ENCODE results near the gene SULT1C4. TPM values are rescaled to one million over a fixed set of nuclear protein-coding genes. Genes with fewer than 3 reads are reported as not detected.

Gene SULT1C4
- polyA plus RNA-seq, 3 donors, result 0.05 TPM; not detected in 2

GRCh38 chr2:108377401-108377800 is 353 bp upstream of the SULT1C4 start:
- peak overlapping the region; percentile 38 to 70 (median 61) for H3K4me3 ChIP-seq (replicated peaks in 1 of 3; ENCODE audit: low read depth in 2 of 3, low read length in 3 of 3)
- peaks cover 0 to 3% (median 0%) of the 10 kb centered on the region in 7 donors for H3K9me3 Mint-ChIP-seq
- no peaks in the 10 kb centered on the region for H3K27me3 Mint-ChIP-seq (ENCODE audit: low read depth in 3 of 3)
- H3K4me1 Mint-ChIP-seq, result peaks cover 18% of the 10 kb centered on the region
- H3K27ac ChIP-seq (ENCODE audit: low read depth in 1 of 2, low read length in 2 of 2), result peak overlapping the region in 1 of 2 donors; percentile 51
- no peaks in the 10 kb centered on the region for H3K9me3 ChIP-seq (replicated peaks in 1 of 2; ENCODE audit: control insufficient read depth in 1 of 2, insufficient read depth in 1 of 2, low read length in 2 of 2)
- H3K27ac Mint-ChIP-seq, result peak overlapping the region in 2 of 7 donors; percentile 31 to 54
- peak overlapping the region; percentile 58 for H3K9ac ChIP-seq (ENCODE audit: insufficient read depth, low read length, poor library complexity, severe bottlenecking)
- intact Hi-C loops (cut with micrococcal nuclease), result no loop called here
- H3K79me2 ChIP-seq (ENCODE audit: insufficient read depth, low read length), result no peaks in the 10 kb centered on the region
- WGBS (ENCODE audit: insufficient coverage), result no CpG with 5 or more reads among the region's 1 CpG
- peak overlapping the region; percentile 84 for H2AFZ ChIP-seq (ENCODE audit: insufficient read depth, low read depth, low read length, poor library complexity, severe bottlenecking)
- no peak for DNase-seq
- H3K4me3 Mint-ChIP-seq, result peak overlapping the region; percentile 66 to 84
- H3K4me2 ChIP-seq (replicated peaks; ENCODE audit: extremely low read depth, low read length, poor library complexity, severe bottlenecking), result peak overlapping the region; percentile 72
- TF ChIP-seq, protein P1, sequence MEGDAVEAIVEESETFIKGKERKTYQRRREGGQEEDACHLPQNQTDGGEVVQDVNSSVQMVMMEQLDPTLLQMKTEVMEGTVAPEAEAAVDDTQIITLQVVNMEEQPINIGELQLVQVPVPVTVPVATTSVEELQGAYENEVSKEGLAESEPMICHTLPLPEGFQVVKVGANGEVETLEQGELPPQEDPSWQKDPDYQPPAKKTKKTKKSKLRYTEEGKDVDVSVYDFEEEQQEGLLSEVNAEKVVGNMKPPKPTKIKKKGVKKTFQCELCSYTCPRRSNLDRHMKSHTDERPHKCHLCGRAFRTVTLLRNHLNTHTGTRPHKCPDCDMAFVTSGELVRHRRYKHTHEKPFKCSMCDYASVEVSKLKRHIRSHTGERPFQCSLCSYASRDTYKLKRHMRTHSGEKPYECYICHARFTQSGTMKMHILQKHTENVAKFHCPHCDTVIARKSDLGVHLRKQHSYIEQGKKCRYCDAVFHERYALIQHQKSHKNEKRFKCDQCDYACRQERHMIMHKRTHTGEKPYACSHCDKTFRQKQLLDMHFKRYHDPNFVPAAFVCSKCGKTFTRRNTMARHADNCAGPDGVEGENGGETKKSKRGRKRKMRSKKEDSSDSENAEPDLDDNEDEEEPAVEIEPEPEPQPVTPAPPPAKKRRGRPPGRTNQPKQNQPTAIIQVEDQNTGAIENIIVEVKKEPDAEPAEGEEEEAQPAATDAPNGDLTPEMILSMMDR (IDR thresholded peaks at IDR 0.05), result no peak
- no peaks in the 10 kb centered on the region for H3K36me3 Mint-ChIP-seq
- no peaks in the 10 kb centered on the region for H4K20me1 ChIP-seq (ENCODE audit: insufficient read depth, low read length)
- no peaks in the 10 kb centered on the region for H3K36me3 ChIP-seq (replicated peaks in 1 of 2; ENCODE audit: control insufficient read depth in 1 of 2, insufficient read depth in 2 of 2, low read length in 2 of 2)
- no peaks in the 10 kb centered on the region for H3K27me3 ChIP-seq (ENCODE audit: control insufficient read depth in 2 of 2, insufficient read depth in 2 of 2, low read length in 2 of 2)
- peaks cover 13% of the 10 kb centered on the region in 2 donors for H3K4me1 ChIP-seq (ENCODE audit: control insufficient read depth in 1 of 2, insufficient read depth in 2 of 2, low read length in 2 of 2)

- Mint-ChIP-seq H3K4me3 (no peak overlapping the region), H3K27me3 (ENCODE audit: low read depth in 3 of 3) (peaks cover 0 to 2% (median 0%) of the 10 kb centered on the region in 3 donors), H3K9me3 (peaks cover 0 to under 1% (median 0%) of the 10 kb centered on the region in 7 donors), H3K27ac (peak overlapping the region in 1 of 7 donors; percentile 31), H3K4me1 (peaks cover 18% of the 10 kb centered on the region), H3K36me3 (no peaks in the 10 kb centered on the region)
- Histone ChIP-seq H3K4me3 (replicated peaks in 1 of 3; ENCODE audit: low read depth in 2 of 3, low read length in 3 of 3) (no peak overlapping the region), H3K36me3 (replicated peaks in 1 of 2; ENCODE audit: control insufficient read depth in 1 of 2, insufficient read depth in 2 of 2, low read length in 2 of 2) (no peaks in the 10 kb centered on the region), H3K4me2 (replicated peaks; ENCODE audit: extremely low read depth, low read length, poor library complexity, severe bottlenecking) (no peak overlapping the region), H3K27me3 (ENCODE audit: control insufficient read depth in 2 of 2, insufficient read depth in 2 of 2, low read length in 2 of 2) (no peaks in the 10 kb centered on the region), H3K27ac (ENCODE audit: low read depth in 1 of 2, low read length in 2 of 2) (no peak overlapping the region), H3K9me3 (replicated peaks in 1 of 2; ENCODE audit: control insufficient read depth in 1 of 2, insufficient read depth in 1 of 2, low read length in 2 of 2) (no peaks in the 10 kb centered on the region), H4K20me1 (ENCODE audit: insufficient read depth, low read length) (no peaks in the 10 kb centered on the region), H2AFZ (ENCODE audit: insufficient read depth, low read depth, low read length, poor library complexity, severe bottlenecking) (no peak overlapping the region), H3K4me1 (ENCODE audit: control insufficient read depth in 1 of 2, insufficient read depth in 2 of 2, low read length in 2 of 2) (peaks cover 13% of the 10 kb centered on the region in 2 donors), H3K79me2 (ENCODE audit: insufficient read depth, low read length) (no peaks in the 10 kb centered on the region), H3K9ac (ENCODE audit: insufficient read depth, low read length, poor library complexity, severe bottlenecking) (no peak overlapping the region)
- DNase-seq, result no peak
- intact Hi-C loops (cut with micrococcal nuclease), result no loop called here
- WGBS (ENCODE audit: insufficient coverage), result no CpG with 5 or more reads among the region's 2 CpGs
- TF ChIP-seq, protein P1 (IDR thresholded peaks at IDR 0.05), result no peak
Measured at GRCh38 chr2:108378851-108379250, 1.1 kb downstream of the SULT1C4 start.
